Right renal cortex interstitium (tissue), 3 donors: ENCODE data around the gene PDE6A. TPM values are rescaled to one million over a fixed set of nuclear protein-coding genes. Genes with fewer than 3 reads are reported as not detected.
"Not testable (repeated sequence)": the region's sequence is repeated elsewhere in the genome, so short reads cannot be mapped to it uniquely, and the experiment has no call there.

ENCODE experiments used
- DNase-seq, 3 donors: peaks; one replicate each; pipeline ENCODE4 v3.0.0-alpha.2; 2013; ENCODE audit warnings: low read depth in 3 of 3, low spot score in 2 of 3
- polyA plus RNA-seq, 3 donors: library from polyadenylated mRNA; unstranded; fragments of 120-200 nt; gene quantifications; one replicate each; pipeline ENCODE4 v1.2.1, GENCODE V29; 2013; ENCODE audit not compliant: insufficient read length in 3 of 3

Gene PDE6A
- polyA plus RNA-seq, 3 donors, result 0.10 to 0.14 (median 0.14) TPM

GRCh38 chr5:149898811-149899210 lies 45.8 kb downstream of the PDE6A start:
- no peak for DNase-seq

GRCh38 chr5:149895416-149896345 lies 48.9 kb downstream of the PDE6A start:
- no peak for DNase-seq

- no peak for DNase-seq
Observed at GRCh38 chr5:149894237-149894636, 50.4 kb downstream of the PDE6A start.

- DNase-seq, result no peak
Observed at GRCh38 chr5:149893403-149893931, 51.1 kb downstream of the PDE6A start.

- DNase-seq, result no peak
Observed at GRCh38 chr5:149892594-149892993, 52.0 kb downstream of the PDE6A start.

GRCh38 chr5:149888280-149888679 lies 56.3 kb downstream of the PDE6A start:
- DNase-seq, result no peak

GRCh38 chr5:149887622-149888183 lies 56.9 kb downstream of the PDE6A start:
- DNase-seq, result peak; percentile 27 to 43 (median 29)

GRCh38 chr5:149886692-149887470 lies 57.7 kb downstream of the PDE6A start:
- no peak for DNase-seq

GRCh38 chr5:149886060-149886459 lies 58.5 kb downstream of the PDE6A start:
- no peak for DNase-seq

- no peak for DNase-seq
Observed at GRCh38 chr5:149885513-149885912, 59.1 kb downstream of the PDE6A start.

GRCh38 chr5:149883550-149883949 lies 61.0 kb downstream of the PDE6A start:
- no peak for DNase-seq

- DNase-seq, result not testable (repeated sequence)
Observed at GRCh38 chr5:149882633-149883032, 62.0 kb downstream of the PDE6A start.

- no peak for DNase-seq
Observed at GRCh38 chr5:149881874-149882273, 62.7 kb downstream of the PDE6A start.

GRCh38 chr5:149881069-149881622 lies 63.4 kb downstream of the PDE6A start:
- DNase-seq, result no peak

- not testable (repeated sequence) for DNase-seq
Observed at GRCh38 chr5:149879593-149879992, 65.0 kb downstream of the PDE6A start.

GRCh38 chr5:149878371-149878770 lies 66.2 kb downstream of the PDE6A start:
- DNase-seq, result no peak

GRCh38 chr5:149873896-149874295 lies 70.7 kb downstream of the PDE6A start:
- DNase-seq, result no peak

GRCh38 chr5:149872351-149873040 lies 72.1 kb downstream of the PDE6A start:
- no peak for DNase-seq

GRCh38 chr5:149871471-149871870 lies 73.1 kb downstream of the PDE6A start:
- DNase-seq, result no peak

- DNase-seq, result no peak
Observed at GRCh38 chr5:149870697-149871096, 73.9 kb downstream of the PDE6A start.
